CD8-positive, alpha-beta memory T cell (primary cell): ENCODE measurements around the gene SS18L1. TPM values are rescaled to one million over a fixed set of nuclear protein-coding genes. Genes with fewer than 3 reads are reported as not detected.

Source experiments
- CTCF ChIA-PET: fragments of 350-600 bp; sonication (Branson Sonifier 250); formaldehyde crosslinking; loops from one replicate; lab custom pipeline; 2021; ENCODE audit warnings: antibody characterized with exemption; lab: Charles Lee
- POLR2A ChIA-PET: fragments of 350-600 bp; sonication (Branson Sonifier 250); formaldehyde crosslinking; loops from one replicate; lab custom pipeline; 2021; ENCODE audit warnings: antibody characterized with exemption; lab: Charles Lee
- DNase-seq, 5 donors: peaks; one replicate each; pipeline versions ENCODE4 v3.0.0 to v3.0.0-alpha.2; 2020 to 2022; ENCODE audit warnings: mixed read lengths in 1 of 5
- H3K27ac ChIP-seq: one replicate; pipeline ENCODE4 v1.7.0; 2013; ENCODE audit warnings: low read depth, mild to moderate bottlenecking, low read length, moderate library complexity
- H3K27me3 ChIP-seq: 2 replicates; pipeline ENCODE4 v1.7.0; 2013; ENCODE audit warnings: low read length, mild to moderate bottlenecking; ENCODE audit not compliant: insufficient read depth, poor library complexity, severe bottlenecking
- H3K36me3 ChIP-seq: 2 replicates; pipeline ENCODE4 v1.7.0; 2013; ENCODE audit warnings: mild to moderate bottlenecking, low read length, moderate library complexity; ENCODE audit not compliant: insufficient read depth
- H3K4me1 ChIP-seq: 2 replicates; pipeline ENCODE4 v1.7.0; 2013; ENCODE audit warnings: mild to moderate bottlenecking, low read length, moderate library complexity; ENCODE audit not compliant: insufficient read depth
- H3K4me3 ChIP-seq: 2 replicates; pipeline ENCODE4 v1.7.0; 2013; ENCODE audit warnings: mild to moderate bottlenecking, low read length
- H3K9me3 ChIP-seq: 2 replicates; pipeline ENCODE4 v1.7.0; 2013; ENCODE audit warnings: mild to moderate bottlenecking, low read length
- H3K27ac Mint-ChIP-seq, 8 donors: one replicate each; pipeline ENCODE4 v1.8.0; 2020 to 2021; ENCODE audit warnings: mixed read lengths in 8 of 8, mild to moderate bottlenecking in 6 of 8, inconsistent platforms in 3 of 8, moderate library complexity in 3 of 8
- H3K27me3 Mint-ChIP-seq, 2 donors: one replicate each; pipeline ENCODE4 v1.8.0; 2020 to 2021; ENCODE audit warnings: mixed read lengths in 2 of 2, mild to moderate bottlenecking in 1 of 2, moderate library complexity in 1 of 2
- H3K36me3 Mint-ChIP-seq, 3 donors: one replicate each; pipeline ENCODE4 v1.8.0; 2020 to 2021; ENCODE audit warnings: mixed read lengths in 3 of 3, inconsistent platforms in 1 of 3, mild to moderate bottlenecking in 1 of 3
- H3K4me1 Mint-ChIP-seq, 3 donors: one replicate each; pipeline ENCODE4 v1.8.0; 2020 to 2021; ENCODE audit warnings: mixed read lengths in 3 of 3, inconsistent platforms in 1 of 3, mild to moderate bottlenecking in 1 of 3
- H3K4me3 Mint-ChIP-seq, 7 donors: one replicate each; pipeline ENCODE4 v1.8.0; 2020 to 2021; ENCODE audit warnings: mixed read lengths in 7 of 7, mild to moderate bottlenecking in 6 of 7, moderate library complexity in 4 of 7, inconsistent platforms in 2 of 7
- H3K9me3 Mint-ChIP-seq, 5 donors: one replicate each; pipeline ENCODE4 v1.8.0; 2020 to 2022; ENCODE audit warnings: mixed read lengths in 5 of 5, mild to moderate bottlenecking in 3 of 5, moderate library complexity in 2 of 5, inconsistent platforms in 1 of 5
- polyA plus RNA-seq: library from polyadenylated mRNA; unstranded; fragments of 300-500 nt; fragmentation: Illumina TruSeq; gene quantifications from one replicate; pipeline ENCODE4 v1.2.3, GENCODE V29; 2021
- total RNA-seq, 2 experiments: library from RNA; stranded (reverse); gene quantifications; one replicate each; pipeline ENCODE4 v1.2.3, GENCODE V29; 2021

SS18L1 gene
- total and polyA plus RNA-seq, 3 experiments from 2014 or later = 0.86 to 18.5 (median 16.9) TPM

DNA sequence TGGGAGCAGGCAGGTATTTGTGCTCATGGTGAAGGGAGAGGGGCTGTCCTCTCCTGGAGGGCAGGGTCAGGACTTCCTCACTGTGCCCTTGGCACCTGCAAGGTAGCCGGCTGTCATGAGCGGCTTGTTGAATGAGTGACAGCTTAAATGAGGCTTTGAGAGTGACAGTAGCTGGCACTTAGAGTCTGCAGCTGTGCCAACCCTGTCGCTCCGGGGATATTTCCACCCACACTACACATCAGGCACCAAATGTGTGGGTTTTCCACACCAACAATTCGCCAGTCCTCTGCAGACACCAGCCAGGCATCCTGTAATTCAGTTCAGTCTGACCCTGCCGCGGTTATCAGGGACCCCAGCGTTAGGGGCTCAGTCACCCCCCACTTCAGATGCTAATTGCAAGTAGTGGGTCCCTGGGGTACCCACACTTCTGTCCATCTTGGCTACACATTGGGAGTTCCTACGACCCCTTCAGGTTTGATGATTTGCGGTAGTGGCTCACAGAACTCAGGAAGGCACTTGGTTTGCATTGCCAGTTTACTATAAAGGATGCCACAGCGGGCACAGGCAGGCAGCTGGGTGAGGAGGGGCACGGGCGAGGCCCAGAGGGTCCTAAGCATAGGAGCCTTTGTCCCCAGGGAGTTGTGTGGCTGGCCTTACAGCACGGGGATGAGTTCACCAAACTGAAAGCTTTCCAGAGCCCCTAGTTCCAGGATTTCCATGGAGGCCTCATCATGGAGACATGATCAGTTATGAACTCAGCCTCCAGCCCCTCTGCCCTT, 48.4 kb downstream of the SS18L1 start:
- H3K9me3 Mint-ChIP-seq = no peaks in the 10 kb centered on the region
- peaks cover 8 to 18% (median 11%) of the 10 kb centered on the region in 3 donors for H3K4me1 Mint-ChIP-seq
- Histone ChIP-seq H3K4me3 (no peak overlapping the region), H3K27ac (no peak overlapping the region), H3K4me1 (no peaks in the 10 kb centered on the region), H3K27me3 (no peaks in the 10 kb centered on the region), H3K36me3 (no peaks in the 10 kb centered on the region), H3K9me3 (no peaks in the 10 kb centered on the region)
- CTCF ChIA-PET = interaction anchor here (1.1 kb wide), 1 partner anchor 181 kb away, joined by 3 read pairs; no protein-coding TSS in a partner anchor
- peaks cover 0 to 46% (median 8%) of the 10 kb centered on the region in 3 donors for H3K36me3 Mint-ChIP-seq
- peaks cover 0 to 2% of the 10 kb centered on the region in 2 donors for H3K27me3 Mint-ChIP-seq
- POLR2A ChIA-PET = no interaction called here
- H3K27ac Mint-ChIP-seq = no peak overlapping the region
- no peak for DNase-seq
- no peak overlapping the region for H3K4me3 Mint-ChIP-seq

DNA sequence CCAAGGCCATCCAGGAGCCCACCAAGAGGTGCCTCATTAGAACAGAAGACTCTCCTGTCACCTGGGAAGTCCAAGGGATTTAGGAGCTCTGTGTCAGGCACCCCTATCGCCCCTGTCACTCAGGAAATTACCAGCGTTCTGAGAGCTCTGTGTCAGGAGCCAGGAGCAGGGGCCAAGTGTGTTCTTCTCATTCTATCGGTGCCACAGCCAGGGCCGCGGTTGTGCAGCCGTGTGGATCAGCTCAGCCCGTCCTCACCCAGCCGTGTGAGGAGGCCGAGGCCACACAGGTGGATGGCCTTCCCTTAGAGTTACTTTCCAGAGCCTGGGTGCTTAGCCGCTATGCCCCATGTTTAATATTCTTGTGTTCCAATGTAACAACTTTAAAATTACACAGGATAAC, 49.1 kb downstream of the SS18L1 start:
- ChIA-PET CTCF (no interaction called here), POLR2A (no interaction called here)
- Mint-ChIP-seq H3K36me3 (peaks cover 0 to 51% (median 8%) of the 10 kb centered on the region in 3 donors), H3K27ac (no peak overlapping the region), H3K4me1 (peaks cover 2 to 11% (median 6%) of the 10 kb centered on the region in 3 donors), H3K27me3 (peaks cover 0 to 2% of the 10 kb centered on the region in 2 donors), H3K4me3 (no peak overlapping the region), H3K9me3 (no peaks in the 10 kb centered on the region)
- Histone ChIP-seq H3K9me3 (no peaks in the 10 kb centered on the region), H3K4me3 (no peak overlapping the region), H3K36me3 (peaks cover under 1% of the 10 kb centered on the region), H3K4me1 (no peaks in the 10 kb centered on the region), H3K27ac (no peak overlapping the region), H3K27me3 (no peaks in the 10 kb centered on the region)
- DNase-seq = no peak

- H3K36me3 Mint-ChIP-seq = peaks cover 0 to 59% (median 8%) of the 10 kb centered on the region in 3 donors
- H3K27ac Mint-ChIP-seq = peak overlapping the region in 1 of 8 donors; percentile 32
- peaks cover 0 to 9% (median 5%) of the 10 kb centered on the region in 3 donors for H3K4me1 Mint-ChIP-seq
- H3K27ac ChIP-seq = no peak overlapping the region
- no peaks in the 10 kb centered on the region for H3K27me3 ChIP-seq
- ChIA-PET POLR2A (no interaction called here), CTCF (no interaction called here)
- no peak for DNase-seq
- H3K4me3 ChIP-seq = no peak overlapping the region
- H3K36me3 ChIP-seq = peaks cover 7% of the 10 kb centered on the region
- peaks cover 0 to 2% of the 10 kb centered on the region in 2 donors for H3K27me3 Mint-ChIP-seq
- H3K4me3 Mint-ChIP-seq = no peak overlapping the region
- H3K4me1 ChIP-seq = no peaks in the 10 kb centered on the region
- no peaks in the 10 kb centered on the region for H3K9me3 Mint-ChIP-seq
- no peaks in the 10 kb centered on the region for H3K9me3 ChIP-seq
Observed at GRCh38 chr20:62193079-62194025, 49.8 kb downstream of the SS18L1 start.

DNA sequence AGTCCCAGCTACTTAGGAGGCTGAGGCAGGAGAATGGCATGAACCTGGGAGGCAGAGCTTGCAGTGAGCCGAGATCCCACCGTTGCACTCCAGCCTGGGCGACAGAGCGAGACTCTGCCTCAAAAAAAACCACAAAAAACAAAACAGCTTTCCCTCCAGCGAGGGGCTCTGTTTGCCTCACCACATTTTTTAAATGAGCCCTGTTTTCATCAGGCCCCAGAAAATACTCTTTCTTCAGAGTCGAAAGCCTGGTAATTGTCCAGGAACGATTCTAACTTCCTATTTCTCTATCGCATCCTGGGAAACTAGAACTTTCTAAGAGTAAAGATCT, 51.5 kb downstream of the SS18L1 start:
- ChIA-PET CTCF (no interaction called here), POLR2A (no interaction called here)
- DNase-seq = no peak
- Mint-ChIP-seq H3K4me1 (peaks cover 0 to 6% (median 3%) of the 10 kb centered on the region in 3 donors), H3K4me3 (no peak overlapping the region), H3K36me3 (peaks cover 3 to 64% (median 14%) of the 10 kb centered on the region in 3 donors), H3K27me3 (peaks cover 0 to 2% of the 10 kb centered on the region in 2 donors), H3K27ac (peak overlapping the region in 1 of 8 donors; percentile 24), H3K9me3 (no peaks in the 10 kb centered on the region)
- Histone ChIP-seq H3K4me3 (no peak overlapping the region), H3K9me3 (no peaks in the 10 kb centered on the region), H3K4me1 (no peaks in the 10 kb centered on the region), H3K27ac (no peak overlapping the region), H3K27me3 (no peaks in the 10 kb centered on the region), H3K36me3 (peaks cover 17% of the 10 kb centered on the region)

- Histone ChIP-seq H3K9me3 (no peaks in the 10 kb centered on the region), H3K4me3 (no peak overlapping the region), H3K27ac (no peak overlapping the region), H3K4me1 (no peaks in the 10 kb centered on the region), H3K27me3 (no peaks in the 10 kb centered on the region), H3K36me3 (peaks cover 24% of the 10 kb centered on the region)
- Mint-ChIP-seq H3K4me1 (peaks cover 0 to 1% (median 0%) of the 10 kb centered on the region in 3 donors), H3K4me3 (no peak overlapping the region), H3K27me3 (peaks cover 0 to 2% of the 10 kb centered on the region in 2 donors), H3K27ac (peak overlapping the region in 1 of 8 donors; percentile 25), H3K36me3 (peaks cover 5 to 64% (median 15%) of the 10 kb centered on the region in 3 donors), H3K9me3 (no peaks in the 10 kb centered on the region)
- DNase-seq = no peak
- CTCF ChIA-PET = no interaction called here
- POLR2A ChIA-PET = no interaction called here
Observed at GRCh38 chr20:62195736-62196135, 52.2 kb downstream of the SS18L1 start.

DNA sequence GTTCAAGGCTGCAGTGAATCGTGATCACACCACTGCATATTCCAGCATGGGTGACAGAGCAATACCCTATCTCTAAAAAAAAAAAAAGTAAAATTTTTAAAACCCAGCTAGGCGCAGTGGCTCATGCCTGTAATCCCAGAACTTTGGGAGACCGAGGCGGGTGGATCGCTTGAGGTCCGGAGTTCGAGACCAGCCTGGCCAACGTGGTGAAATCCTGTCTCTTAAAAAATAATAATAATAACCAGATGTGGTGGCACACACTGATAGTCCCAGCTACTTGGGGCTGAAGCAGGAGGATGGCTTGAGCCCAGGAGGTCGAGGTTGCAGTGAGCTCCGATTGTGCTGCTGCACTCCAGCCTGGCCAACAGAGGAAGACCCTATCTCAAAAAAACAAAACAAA, 52.7 kb downstream of the SS18L1 start:
- H3K36me3 ChIP-seq = peaks cover 24% of the 10 kb centered on the region

GRCh38 chr20:62197311-62197710, 53.7 kb downstream of the SS18L1 start:
- H3K9me3 ChIP-seq = no peaks in the 10 kb centered on the region
- Mint-ChIP-seq H3K4me1 (peaks cover 0 to 1% (median 0%) of the 10 kb centered on the region in 3 donors), H3K4me3 (no peak overlapping the region), H3K27ac (no peak overlapping the region), H3K9me3 (no peaks in the 10 kb centered on the region), H3K36me3 (peaks cover 5 to 75% (median 16%) of the 10 kb centered on the region in 3 donors), H3K27me3 (peaks cover 0 to 2% of the 10 kb centered on the region in 2 donors)
- no peak for DNase-seq
- POLR2A ChIA-PET = no interaction called here
- H3K4me3 ChIP-seq = no peak overlapping the region
- no peaks in the 10 kb centered on the region for H3K27me3 ChIP-seq
- H3K27ac ChIP-seq = no peak overlapping the region
- CTCF ChIA-PET = no interaction called here
- H3K36me3 ChIP-seq = peaks cover 31% of the 10 kb centered on the region
- H3K4me1 ChIP-seq = no peaks in the 10 kb centered on the region

More for the DNA sequence above, 52.7 kb downstream of the SS18L1 start:
- H3K27me3 ChIP-seq = no peaks in the 10 kb centered on the region
- H3K4me3 ChIP-seq = no peak overlapping the region
- Mint-ChIP-seq H3K9me3 (no peaks in the 10 kb centered on the region), H3K27me3 (peaks cover 0 to 2% of the 10 kb centered on the region in 2 donors), H3K4me3 (no peak overlapping the region), H3K4me1 (peaks cover 0 to 1% (median 0%) of the 10 kb centered on the region in 3 donors), H3K27ac (no peak overlapping the region), H3K36me3 (peaks cover 5 to 67% (median 15%) of the 10 kb centered on the region in 3 donors)
- no peak for DNase-seq
- ChIA-PET CTCF (no interaction called here), POLR2A (interaction anchor here (0.7 kb wide), 1 partner anchor 106 kb away, joined by 3 read pairs; no protein-coding TSS in a partner anchor)
- no peak overlapping the region for H3K27ac ChIP-seq
- no peaks in the 10 kb centered on the region for H3K4me1 ChIP-seq
- H3K9me3 ChIP-seq = no peaks in the 10 kb centered on the region
